Central memory CD8-positive, alpha-beta T cell (primary cell): ENCODE results near the gene SNX25.
A peak's percentile ranks its signal among the peaks of the same experiment; 100 is the strongest.
"Not testable (repeated sequence)": the region's sequence is repeated elsewhere in the genome, so short reads cannot be mapped to it uniquely, and the experiment has no call there.

Experiments
- ATAC-seq: fragments of 150-1000 bp; cut with Tn5 transposase; replicated peaks from 2 replicates; pipeline ENCODE4 v1.10.0; 2022; ENCODE audit warnings: mild to moderate bottlenecking, moderate FRiP score, moderate number of reproducible peaks; ENCODE audit not compliant: poor library complexity, severe bottlenecking; ENCODE audit errors: extremely low read depth
- DNase-seq, 2 donors: peaks; one replicate each; pipeline ENCODE4 v3.0.0; 2021; ENCODE audit warnings: low spot score in 2 of 2
- H3K27ac Mint-ChIP-seq: one replicate; pipeline ENCODE4 v1.8.0; 2022; ENCODE audit warnings: low read depth, mild to moderate bottlenecking, moderate library complexity, mixed read lengths
- H3K27me3 Mint-ChIP-seq: one replicate; pipeline ENCODE4 v1.8.0; 2022; ENCODE audit warnings: mixed read lengths
- H3K36me3 Mint-ChIP-seq: one replicate; pipeline ENCODE4 v1.8.0; 2022; ENCODE audit warnings: mild to moderate bottlenecking, moderate library complexity, mixed read lengths; ENCODE audit not compliant: insufficient read depth
- H3K4me1 Mint-ChIP-seq: one replicate; pipeline ENCODE4 v1.8.0; 2022; ENCODE audit warnings: mixed read lengths
- H3K4me3 Mint-ChIP-seq: one replicate; pipeline ENCODE4 v1.8.0; 2022; ENCODE audit warnings: mild to moderate bottlenecking, moderate library complexity, mixed read lengths
- H3K9me3 Mint-ChIP-seq: one replicate; pipeline ENCODE4 v1.8.0; 2022; ENCODE audit warnings: mixed read lengths

Gene SNX25

DNA sequence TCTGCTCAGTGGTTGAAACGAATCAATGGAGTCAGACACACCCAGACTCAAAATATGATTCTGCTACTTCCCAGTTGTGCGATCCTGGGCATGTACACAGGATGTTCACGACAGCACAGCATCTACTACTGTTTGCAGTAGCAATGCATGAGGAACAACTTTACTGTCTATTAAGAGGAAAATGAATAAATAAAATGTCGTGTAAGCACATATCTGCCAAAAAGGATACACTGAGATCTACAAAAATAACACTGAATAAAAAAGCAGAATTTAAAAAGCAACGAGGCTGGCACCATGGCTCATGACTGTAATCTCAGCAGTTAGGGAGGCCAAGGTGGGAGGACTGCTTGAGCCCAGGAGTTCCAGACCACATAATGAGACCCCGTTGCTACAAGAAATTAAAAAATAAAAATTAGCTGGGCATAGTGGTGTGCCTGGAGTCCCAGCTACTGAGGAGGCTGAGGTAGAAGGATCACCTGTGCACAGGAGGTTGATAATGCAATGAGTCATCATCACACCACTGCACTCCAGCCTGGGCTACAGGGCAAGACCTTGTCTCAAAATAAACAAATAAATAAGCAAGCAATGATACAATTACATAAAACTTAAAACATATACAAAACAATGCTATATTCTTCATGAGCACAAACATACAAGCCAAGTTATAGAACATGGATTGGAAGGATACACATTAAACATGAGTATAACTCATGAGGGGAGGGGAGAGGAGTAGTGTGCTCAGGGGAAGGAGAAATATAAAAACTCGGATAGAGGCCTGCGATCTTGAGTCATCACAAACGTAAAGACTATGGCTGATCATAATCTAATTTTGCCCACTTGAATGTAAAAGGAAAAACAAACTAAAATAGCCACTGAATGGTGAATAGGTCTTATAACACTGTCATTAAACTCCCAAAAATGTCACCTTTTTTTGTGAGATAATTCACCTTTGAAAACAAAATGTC, 14.2 kb upstream of the SNX25 start:
- Mint-ChIP-seq H3K36me3 (peaks cover 9% of the 10 kb centered on the region), H3K4me3 (no peak overlapping the region), H3K27me3 (no peaks in the 10 kb centered on the region), H3K4me1 (peaks cover 30% of the 10 kb centered on the region), H3K9me3 (no peaks in the 10 kb centered on the region), H3K27ac (peak overlapping the region; percentile 38)
- ATAC-seq, result no peak
- no peak for DNase-seq

DNA sequence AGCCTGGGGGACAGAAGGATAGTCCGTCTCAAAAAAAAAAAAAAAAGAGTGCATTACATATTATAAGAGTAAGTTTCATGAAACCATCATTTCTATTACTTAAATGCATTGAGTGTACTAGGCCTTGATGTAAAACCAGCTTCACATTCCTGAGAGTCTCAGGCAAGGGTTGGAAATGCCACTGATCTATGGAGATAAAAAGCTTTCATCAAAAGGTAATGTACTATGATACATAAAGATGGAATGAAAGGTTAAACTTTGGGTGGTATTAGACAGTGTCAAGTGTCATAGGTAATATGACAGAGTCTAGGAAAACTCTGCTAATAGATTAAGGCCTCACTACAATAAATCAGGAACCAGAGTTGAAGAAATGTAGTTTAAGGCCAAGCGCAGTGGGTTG, 13.0 kb upstream of the SNX25 start:
- H3K36me3 Mint-ChIP-seq, result no peaks in the 10 kb centered on the region
- H3K27me3 Mint-ChIP-seq, result no peaks in the 10 kb centered on the region
- ATAC-seq, result no peak
- H3K9me3 Mint-ChIP-seq, result no peaks in the 10 kb centered on the region
- H3K4me1 Mint-ChIP-seq, result peaks cover 27% of the 10 kb centered on the region
- no peak overlapping the region for H3K4me3 Mint-ChIP-seq
- no peak for DNase-seq
- H3K27ac Mint-ChIP-seq, result no peak overlapping the region

DNA sequence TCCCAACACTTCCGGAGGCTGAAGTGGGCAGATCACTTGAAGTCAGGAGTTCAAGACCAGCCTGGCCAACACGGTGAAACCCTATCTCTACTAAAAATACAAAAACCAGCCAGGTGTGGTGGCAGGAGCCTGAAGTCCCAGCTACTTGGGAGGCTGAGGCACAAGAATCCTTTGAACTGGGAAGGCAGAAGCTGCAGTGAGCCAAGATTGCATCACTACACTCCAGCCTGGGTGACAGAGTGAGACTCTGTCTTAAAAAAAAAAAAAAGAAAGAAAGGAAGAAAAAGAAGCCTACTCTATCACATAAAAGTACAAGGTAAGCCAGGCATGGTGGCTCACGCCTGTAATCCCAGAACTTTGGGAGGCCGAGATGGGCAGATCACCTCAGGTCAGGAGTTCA, 11.2 kb upstream of the SNX25 start:
- H3K4me1 Mint-ChIP-seq, result peaks cover 35% of the 10 kb centered on the region
- not testable (repeated sequence) for H3K27ac Mint-ChIP-seq, DNase-seq, ATAC-seq, H3K27me3 Mint-ChIP-seq, H3K4me3 Mint-ChIP-seq, H3K9me3 Mint-ChIP-seq, H3K36me3 Mint-ChIP-seq

DNA sequence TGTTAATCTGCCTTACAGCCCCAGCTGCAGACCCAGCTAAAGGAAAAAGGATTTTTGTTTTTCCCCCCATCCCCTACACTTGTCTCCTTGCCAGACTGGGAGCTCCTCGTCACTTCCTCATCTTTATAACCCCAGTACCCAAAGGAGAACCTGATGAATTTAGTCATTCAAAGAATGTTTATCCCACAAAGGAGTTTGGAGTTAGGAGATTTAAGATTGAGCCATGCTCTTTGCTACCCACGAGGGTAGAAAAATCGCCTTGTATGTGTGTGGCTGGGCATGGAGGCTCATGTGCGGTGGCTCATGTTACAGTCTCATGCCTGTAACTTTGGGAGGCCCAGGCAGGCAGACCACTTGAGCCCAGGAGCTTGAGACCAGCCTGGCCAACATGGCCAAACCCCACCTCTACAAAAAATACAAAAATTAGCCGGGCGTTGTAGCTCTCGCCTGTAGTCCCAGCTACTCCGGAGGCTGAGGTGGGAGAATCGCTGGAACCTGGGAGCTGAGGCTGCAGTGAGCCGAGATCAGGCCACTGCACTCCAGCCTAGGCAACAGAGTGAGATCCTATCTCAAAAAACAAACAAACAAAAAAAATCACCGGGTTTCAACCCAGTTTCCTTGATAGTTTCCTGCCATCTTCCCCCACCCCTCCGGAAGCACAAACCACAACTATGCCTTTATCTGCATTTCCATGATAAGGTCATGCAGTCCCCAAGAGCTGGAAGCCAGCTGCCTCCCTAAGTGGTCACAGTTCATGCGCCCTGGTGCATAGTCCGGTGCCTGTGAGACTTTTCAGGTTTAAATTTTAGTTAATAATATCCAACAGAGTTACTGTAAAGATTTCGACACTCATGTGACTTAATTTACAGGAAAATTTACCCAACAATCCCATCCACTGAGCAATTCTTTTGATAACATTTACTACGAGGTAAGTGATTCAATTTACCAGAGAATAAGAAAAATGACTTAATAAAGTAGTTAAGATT, 7.1 kb upstream of the SNX25 start:
- Mint-ChIP-seq H3K36me3 (peaks cover 6% of the 10 kb centered on the region), H3K4me3 (peak overlapping the region; percentile 90), H3K27me3 (no peaks in the 10 kb centered on the region), H3K9me3 (no peaks in the 10 kb centered on the region), H3K27ac (peak overlapping the region; percentile 96), H3K4me1 (peaks cover 45% of the 10 kb centered on the region)
- DNase-seq, result peak in 1 of 2 donors; percentile 38
- ATAC-seq, result peak; percentile 7

DNA sequence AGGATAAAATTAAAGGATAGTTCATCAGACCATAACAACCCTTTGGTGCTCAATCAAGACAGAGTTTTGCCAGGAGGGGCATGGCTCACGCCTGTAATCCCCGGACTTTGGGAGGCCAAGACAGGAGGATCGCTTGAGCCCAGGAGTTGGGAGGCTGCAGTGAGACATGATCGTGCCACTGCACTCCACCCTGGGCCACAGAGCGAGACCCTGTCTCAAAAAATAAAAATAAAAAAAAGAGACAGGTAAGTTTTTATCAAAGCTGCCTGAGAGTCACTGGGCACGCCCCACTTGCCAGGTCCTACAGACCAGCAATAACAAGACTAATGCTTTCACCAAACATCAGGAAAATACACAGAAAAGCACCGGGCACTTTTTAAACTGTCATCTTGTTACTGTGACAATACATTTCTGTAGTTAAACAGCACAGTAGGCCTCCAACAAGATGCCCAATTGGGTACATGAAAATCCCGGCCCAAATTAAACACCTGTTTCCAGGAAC, 6.4 kb upstream of the SNX25 start:
- ATAC-seq (peak; percentile 17), DNase-seq (no peak)
- H3K36me3 Mint-ChIP-seq, result peaks cover 6% of the 10 kb centered on the region
- peak overlapping the region; percentile 96 for H3K27ac Mint-ChIP-seq
- H3K27me3 Mint-ChIP-seq, result no peaks in the 10 kb centered on the region
- peak overlapping the region; percentile 90 for H3K4me3 Mint-ChIP-seq
- H3K9me3 Mint-ChIP-seq, result no peaks in the 10 kb centered on the region
- peaks cover 45% of the 10 kb centered on the region for H3K4me1 Mint-ChIP-seq

DNA sequence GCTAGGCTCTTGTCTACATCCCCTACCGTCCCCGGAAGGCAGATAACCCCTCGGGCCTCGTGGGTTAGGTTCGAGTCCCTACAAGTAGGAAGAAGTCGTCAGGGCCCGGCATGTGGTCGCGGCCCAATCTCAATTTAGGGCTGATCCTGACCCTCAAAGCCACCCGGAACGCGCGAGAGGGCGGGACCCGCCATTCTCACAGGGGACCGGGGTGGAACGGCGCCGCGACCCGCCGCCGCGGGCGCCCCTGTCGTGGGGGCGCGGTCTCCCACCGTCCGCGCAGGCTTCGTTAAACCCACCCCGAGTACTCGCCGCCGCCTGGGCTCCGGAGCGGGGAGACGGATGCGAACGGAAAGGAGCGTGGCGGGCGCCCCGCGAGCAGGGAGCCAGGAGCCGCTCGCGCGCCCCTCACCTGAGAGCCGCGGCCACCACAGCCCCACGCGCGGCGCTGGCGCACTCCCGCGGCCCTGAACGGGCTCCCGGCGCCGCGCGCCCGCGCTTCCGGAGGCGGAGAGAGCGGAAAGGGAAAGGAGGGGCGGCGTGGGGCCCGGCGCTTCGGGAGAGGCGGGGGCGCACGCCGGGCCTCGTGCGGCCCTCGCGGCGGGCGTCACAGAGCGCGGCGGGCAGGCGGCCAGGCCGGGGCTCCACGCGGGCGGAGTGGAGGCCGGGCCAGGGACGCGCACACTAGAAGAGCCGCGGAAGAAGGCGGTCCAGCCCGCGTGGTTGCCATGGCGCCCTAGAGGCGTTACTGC, 5.7 kb upstream of the SNX25 start, which contains the start of gene CFAP97:
CFAP97 (minus strand) TSS at position 515 of the 752 bp plus-strand sequence. CDS start 12,804 bp downstream, outside the sequence.
- H3K27me3 Mint-ChIP-seq, result no peaks in the 10 kb centered on the region
- DNase-seq (peak; percentile 61 to 79), ATAC-seq (peak; percentile 85)
- H3K4me3 Mint-ChIP-seq, result peak within 1 kb of the TSS; percentile 90
- peaks cover 6% of the 10 kb centered on the region for H3K36me3 Mint-ChIP-seq
- H3K9me3 Mint-ChIP-seq, result no peaks in the 10 kb centered on the region
- H3K27ac Mint-ChIP-seq, result peak within 1 kb of the TSS; percentile 96
- peaks cover 48% of the 10 kb centered on the region for H3K4me1 Mint-ChIP-seq

DNA sequence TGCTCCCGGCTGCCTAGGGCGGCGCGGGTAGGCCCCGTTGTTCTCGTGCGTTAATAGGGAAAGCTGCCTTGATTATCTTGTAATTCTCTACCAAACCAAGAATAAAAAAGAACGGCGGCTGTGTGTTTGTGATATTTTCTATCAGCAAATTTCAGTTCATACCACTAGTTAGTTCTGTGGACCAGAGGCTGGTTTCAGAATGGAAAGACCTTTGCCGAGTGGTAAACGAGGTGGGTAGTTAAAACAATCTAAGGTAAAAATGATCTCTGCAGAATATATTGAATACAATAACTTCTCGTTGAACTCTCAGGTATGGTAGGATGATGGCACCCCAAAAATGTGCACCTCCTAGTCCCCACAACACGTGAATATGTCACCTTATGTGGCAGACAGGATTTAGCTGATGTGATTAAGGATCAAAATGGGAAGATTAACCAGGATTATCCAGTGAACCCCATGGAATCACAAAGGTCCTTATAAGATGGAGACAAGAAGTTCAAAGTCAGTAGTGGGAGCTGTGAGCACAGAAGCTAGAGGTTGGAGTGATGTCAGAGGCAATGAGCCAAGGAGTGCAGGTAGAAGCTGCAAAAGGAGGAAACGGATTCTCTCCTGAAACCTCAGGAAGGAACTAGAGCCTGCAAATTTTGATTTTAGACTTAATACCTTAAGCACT, 5.0 kb upstream of the SNX25 start:
- H3K27ac Mint-ChIP-seq, result peak overlapping the region; percentile 96
- H3K9me3 Mint-ChIP-seq, result no peaks in the 10 kb centered on the region
- no peaks in the 10 kb centered on the region for H3K27me3 Mint-ChIP-seq
- DNase-seq (no peak), ATAC-seq (no peak)
- H3K36me3 Mint-ChIP-seq, result peaks cover 11% of the 10 kb centered on the region
- peaks cover 53% of the 10 kb centered on the region for H3K4me1 Mint-ChIP-seq
- peak overlapping the region; percentile 90 for H3K4me3 Mint-ChIP-seq

DNA sequence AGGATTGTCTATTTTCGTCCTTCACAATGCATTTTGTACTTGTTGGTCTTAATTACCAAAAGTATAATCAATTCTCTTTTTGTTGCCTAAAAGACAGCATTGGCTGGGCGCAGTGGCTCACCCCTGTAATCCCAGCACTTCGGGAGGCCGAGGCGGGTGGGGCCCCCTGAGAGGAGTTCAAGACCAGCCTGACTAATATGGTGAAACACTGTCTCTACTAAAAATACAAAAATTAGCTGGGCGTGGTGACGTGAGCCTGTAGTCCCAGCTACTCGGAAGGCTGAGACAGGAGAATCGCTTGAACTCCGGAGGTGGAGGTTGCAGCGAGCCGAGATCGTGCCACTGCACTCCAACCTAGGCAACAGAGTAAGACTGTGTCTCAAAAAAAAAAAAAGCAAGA, 4.3 kb upstream of the SNX25 start:
- not testable (repeated sequence) for H3K27me3 Mint-ChIP-seq, ATAC-seq, DNase-seq, H3K9me3 Mint-ChIP-seq
- peak overlapping the region; percentile 90 for H3K4me3 Mint-ChIP-seq
- peak overlapping the region; percentile 96 for H3K27ac Mint-ChIP-seq
- peaks cover 49% of the 10 kb centered on the region for H3K4me1 Mint-ChIP-seq
- peaks cover 11% of the 10 kb centered on the region for H3K36me3 Mint-ChIP-seq

DNA sequence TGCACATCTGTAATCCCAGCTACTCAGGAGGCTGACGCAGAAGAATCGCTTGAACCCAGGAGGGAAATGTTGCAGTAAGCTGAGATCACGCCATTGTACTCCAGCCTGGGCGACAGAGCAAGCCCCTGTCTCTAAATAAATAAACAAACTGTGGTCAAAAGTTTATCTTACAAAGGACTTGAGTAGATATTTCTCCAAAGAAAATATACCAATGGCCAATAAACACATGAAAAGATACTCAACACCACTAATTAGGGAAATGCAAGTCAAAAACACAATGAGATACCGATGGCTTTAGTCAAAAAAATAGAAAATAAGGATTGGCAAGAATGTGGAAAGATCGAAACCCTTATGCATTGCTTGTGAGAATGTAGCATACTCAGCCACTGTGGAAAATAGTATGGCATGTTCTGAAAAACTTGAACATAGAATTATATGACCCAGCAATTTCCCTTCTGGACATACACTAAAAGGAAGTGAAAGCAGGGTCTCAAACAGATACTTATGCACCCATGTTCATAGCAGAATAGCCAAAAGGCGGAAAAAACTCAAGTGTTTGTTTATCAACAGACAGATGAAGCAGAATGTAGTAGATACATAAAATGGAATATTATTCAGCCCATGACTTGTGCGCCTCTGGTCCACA, 3.6 kb upstream of the SNX25 start:
- DNase-seq, result no peak
- no peaks in the 10 kb centered on the region for H3K9me3 Mint-ChIP-seq
- H3K27ac Mint-ChIP-seq, result peak overlapping the region; percentile 96
- H3K27me3 Mint-ChIP-seq, result no peaks in the 10 kb centered on the region
- no peak for ATAC-seq
- peaks cover 12% of the 10 kb centered on the region for H3K36me3 Mint-ChIP-seq
- H3K4me3 Mint-ChIP-seq, result no peak overlapping the region
- H3K4me1 Mint-ChIP-seq, result peaks cover 48% of the 10 kb centered on the region

DNA sequence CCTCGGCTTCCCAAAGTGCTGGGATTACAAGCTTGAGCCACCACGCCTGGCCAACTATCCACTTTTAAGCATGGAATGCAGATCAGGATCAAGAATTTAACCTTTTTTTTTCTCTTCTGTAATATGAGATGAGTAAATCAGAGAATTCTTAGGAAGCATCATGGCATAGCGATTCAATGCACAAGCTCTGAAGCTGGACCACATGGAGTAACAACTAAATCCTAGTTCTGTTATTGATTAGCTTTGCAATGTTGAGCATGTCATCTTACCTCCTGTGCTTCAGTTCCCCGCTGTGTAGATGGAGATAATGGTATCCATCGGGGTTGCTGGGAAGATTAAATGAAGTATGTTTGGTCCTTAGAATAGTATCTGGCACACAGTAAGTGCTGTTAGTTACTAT, 1.9 kb upstream of the SNX25 start:
- Mint-ChIP-seq H3K9me3 (no peaks in the 10 kb centered on the region), H3K36me3 (peaks cover 12% of the 10 kb centered on the region), H3K27me3 (no peaks in the 10 kb centered on the region), H3K4me1 (peaks cover 48% of the 10 kb centered on the region), H3K27ac (no peak overlapping the region), H3K4me3 (no peak overlapping the region)
- DNase-seq (no peak), ATAC-seq (no peak)

DNA sequence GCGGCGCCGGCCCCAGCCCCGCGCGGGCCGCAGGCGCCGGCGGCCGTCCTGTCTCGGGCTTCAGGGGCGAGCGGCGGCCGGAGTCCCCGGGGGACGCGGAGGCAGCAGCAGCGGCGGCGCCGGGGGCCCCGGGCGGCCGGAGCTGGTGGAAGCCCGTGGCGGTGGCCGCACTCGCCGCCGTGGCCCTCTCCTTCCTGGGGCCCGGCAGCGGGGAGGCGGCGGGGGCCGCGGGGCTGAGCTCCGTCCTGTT, 379 bp downstream of the SNX25 start:
- not testable (repeated sequence) for DNase-seq, H3K27ac Mint-ChIP-seq, H3K9me3 Mint-ChIP-seq, H3K36me3 Mint-ChIP-seq, ATAC-seq, H3K4me3 Mint-ChIP-seq, H3K27me3 Mint-ChIP-seq
- peaks cover 45% of the 10 kb centered on the region for H3K4me1 Mint-ChIP-seq
